Measurements from ENCODE around the gene EEF1AKMT4.
"Not testable (repeated sequence)": the region's sequence is repeated elsewhere in the genome, so short reads cannot be mapped to it uniquely, and the experiment has no call there.

Gene EEF1AKMT4

DNA sequence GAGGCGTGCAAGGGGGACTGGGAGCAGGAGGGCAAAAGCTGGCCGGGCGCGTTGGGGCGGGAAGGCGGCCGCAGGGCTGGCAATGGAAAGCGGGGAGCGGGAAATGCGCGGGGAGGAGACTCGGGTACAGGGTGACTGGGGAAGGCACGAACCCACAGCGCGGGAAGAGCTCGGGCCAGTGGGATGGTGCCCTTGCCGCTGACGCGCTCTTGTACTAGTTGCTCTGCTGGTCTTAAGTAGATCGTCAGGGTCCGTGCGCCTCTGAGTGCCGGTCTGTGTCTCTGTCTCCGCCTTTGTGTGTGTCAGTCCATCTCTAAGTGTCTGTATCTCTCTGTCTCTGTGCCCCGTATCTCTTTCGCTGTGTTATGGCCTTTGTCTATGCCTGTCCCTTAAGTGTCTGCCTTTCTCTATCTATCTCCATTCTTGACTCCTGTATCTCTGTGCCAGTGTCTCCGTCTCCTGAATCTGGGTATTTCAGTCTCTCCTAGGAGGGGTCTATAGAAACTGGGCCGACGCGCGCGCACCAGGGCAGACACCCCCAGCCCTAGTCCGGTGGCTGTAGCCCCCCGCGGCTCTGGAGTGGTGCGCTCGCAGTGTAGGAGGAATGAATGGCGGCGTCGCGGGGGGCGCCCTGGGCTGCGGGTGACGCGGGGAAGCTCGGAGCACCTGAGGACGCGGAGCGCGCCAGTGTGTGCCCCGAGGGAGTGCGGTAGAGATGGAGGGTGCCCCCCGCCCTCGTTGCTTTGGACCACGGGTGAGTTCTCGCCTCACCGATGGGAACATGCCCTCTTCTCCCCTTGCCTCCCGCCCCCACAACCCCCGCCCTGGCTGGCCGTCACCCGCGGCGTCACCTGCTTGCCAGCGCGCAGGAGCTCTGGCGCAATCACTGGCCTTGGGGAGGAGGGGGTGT, 12.6 kb downstream of the EEF1AKMT4 start:
- peak; percentile 51 for DNase-seq

DNA sequence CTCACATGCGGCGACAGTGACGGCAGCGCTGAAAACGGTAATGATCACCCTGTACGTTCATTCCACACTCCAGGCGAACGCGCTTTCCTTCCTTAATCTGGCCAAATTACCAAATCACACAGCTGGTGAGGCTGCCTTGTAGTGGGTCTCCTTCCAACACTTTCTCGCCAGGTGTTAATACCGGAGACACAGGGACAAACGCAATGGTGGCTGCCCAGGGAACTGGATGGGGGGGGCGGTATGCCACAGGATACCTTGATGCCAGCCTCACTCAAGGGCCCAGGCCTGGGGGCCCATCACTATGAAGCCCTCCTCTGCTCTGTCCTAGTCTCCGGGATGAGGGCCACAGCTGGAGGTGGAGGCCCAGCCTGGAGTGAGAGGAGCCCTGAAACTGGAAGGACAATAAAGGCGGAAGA, 13.3 kb downstream of the EEF1AKMT4 start:
- no peak for DNase-seq

DNA sequence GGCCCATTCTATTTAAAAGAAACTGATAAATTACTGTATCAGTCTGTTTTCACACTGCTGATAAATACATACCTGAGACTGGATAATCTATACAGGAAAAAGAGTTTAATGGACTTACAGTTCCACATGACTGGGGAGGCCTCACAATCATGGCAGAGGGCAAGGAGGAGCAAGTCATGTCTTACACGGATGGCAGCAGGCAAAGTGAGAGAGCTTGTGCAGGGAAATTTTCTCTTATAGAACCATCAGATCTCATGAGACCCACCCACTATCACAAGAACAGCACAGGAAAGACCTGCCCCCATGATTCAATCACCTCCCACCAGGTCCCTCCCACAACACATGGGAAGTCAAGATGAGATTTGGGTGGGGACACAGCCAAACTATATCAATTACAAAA, 17.8 kb downstream of the EEF1AKMT4 start:
- DNase-seq, result not testable (repeated sequence)

DNA sequence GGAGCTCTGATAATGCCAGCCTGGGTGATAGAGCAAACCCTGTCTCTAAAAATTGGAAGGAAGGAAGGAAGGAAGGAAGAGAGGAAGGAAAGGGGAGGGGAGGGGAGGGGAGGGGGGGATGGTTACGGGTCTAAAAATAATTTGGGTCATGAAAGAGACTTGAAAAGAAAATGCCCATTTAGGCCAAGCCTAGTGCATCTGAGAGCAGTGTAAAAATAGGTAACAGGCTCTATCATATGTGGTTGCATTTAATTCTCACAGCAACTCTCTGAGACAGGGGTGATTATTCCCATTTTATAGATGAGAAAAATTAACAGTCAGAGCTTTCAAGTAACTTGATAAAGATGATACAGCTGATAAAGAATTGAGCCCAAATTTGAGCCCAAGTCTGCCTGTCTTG, 22.8 kb downstream of the EEF1AKMT4 start:
- DNase-seq, result no peak

DNA sequence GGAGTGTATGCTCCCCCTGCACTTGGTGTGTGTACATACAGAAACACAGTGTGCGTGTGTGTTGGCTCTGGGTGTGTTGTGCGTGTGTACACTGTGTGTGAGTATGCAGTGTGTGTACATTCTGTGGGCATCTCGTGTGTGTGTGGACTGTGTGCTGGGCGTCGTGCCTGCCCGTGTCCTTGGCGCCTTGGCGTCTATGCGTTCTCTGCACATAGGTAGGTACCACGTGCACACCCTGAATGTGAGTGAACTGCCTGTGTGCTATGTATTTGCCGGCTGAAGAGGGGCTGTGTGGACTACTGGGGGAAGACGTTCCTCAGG, 25.9 kb downstream of the EEF1AKMT4 start:
- no peak for DNase-seq

DNA sequence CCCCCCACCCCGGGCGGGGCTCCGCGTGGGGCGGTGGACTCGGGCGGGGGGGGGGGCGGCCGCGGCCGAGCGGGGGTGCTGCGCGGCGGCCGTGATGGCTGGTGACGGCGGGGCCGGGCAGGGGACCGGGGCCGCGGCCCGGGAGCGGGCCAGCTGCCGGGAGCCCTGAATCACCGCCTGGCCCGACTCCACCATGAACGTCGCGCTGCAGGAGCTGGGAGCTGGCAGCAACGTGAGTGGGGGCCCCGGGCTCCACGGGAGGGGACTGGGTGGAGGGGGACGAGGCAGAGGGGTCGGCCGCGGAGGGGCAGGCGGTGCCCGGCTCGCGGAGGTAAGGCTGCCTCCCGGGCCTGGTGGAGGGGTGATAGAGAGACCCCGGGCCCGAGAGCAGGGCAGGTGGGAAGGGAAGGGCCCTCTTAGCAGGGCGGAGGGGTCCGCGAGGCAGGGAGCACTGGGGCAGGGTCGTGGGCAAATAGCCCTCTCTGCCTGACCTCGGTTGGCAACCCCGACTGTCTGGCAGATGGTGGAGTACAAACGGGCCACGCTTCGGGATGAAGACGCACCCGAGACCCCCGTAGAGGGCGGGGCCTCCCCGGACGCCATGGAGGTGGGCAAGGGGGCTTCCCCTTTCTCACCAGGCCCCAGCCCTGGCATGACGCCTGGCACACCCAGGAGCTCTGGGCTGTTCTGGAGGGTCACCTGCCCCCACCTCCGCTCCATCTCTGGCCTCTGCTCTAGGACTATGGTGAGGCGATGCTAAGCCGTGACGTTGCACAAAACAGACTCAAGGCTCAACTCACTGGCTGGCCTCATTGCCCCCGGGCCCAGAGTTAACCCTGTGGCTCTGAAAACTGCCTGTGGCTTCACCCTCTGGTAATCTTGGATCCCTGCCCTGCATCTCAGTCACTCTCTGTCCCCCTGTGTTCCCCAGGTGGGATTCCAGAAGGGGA, 26.8 kb downstream of the EEF1AKMT4 start, which contains the start of gene ECE2:
ECE2 (plus strand) TSS at position 62 of the 950 bp plus-strand sequence; CDS start at position 194, 132 bp downstream.
- no peak for DNase-seq

DNA sequence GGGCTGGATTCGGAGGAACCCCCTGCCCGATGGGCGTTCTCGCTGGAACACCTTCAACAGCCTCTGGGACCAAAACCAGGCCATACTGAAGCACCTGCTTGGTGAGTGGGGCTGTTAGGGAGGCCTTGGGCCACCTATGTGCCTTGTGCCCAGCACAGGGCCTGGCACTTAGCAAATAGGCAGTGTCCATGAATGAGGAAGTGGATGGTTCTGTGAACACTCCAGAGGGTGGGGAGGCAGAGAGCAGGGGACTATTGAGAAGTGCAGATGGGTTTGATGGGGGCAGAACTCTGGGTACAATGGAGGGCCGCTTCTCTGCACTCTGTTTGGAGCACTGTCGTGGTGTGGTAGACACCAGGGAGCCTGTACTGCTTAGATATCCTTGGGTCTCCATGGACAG, 27.9 kb downstream of the EEF1AKMT4 start:
- DNase-seq, result no peak

DNA sequence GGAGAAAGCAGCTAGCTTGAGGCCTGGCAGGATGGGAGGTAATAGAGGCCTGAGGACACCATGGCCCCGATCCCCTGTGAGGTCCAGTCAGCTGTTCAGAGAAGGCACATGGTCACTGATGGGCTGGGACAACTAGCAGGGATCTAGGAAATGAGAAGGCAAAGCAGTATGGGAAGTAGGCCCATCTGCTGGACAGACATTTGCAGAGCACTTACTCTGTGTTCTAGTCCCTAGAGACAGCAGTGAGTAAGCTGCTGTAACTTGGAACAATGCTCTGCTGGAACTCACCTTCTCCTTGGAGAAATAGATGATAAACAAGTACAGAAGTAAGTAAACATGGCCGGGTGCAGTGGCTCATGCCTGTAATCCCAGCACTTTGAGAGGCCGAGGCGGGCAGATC, 33.5 kb downstream of the EEF1AKMT4 start:
- no peak for DNase-seq

DNA sequence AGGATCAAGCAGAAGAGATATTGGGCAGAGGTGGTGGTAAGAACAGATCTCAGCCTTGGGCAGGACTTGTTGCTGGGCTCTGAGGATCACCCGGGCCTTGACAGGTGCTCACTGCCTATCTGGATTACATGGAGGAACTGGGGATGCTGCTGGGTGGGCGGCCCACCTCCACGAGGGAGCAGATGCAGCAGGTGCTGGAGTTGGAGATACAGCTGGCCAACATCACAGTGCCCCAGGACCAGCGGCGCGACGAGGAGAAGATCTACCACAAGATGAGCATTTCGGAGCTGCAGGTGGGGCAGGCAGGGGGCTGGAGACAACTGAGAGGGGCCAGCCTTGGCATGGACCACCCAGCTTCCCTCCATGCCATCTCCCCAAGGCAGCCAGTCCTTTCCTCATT, 34.2 kb downstream of the EEF1AKMT4 start:
- DNase-seq, result no peak

DNA sequence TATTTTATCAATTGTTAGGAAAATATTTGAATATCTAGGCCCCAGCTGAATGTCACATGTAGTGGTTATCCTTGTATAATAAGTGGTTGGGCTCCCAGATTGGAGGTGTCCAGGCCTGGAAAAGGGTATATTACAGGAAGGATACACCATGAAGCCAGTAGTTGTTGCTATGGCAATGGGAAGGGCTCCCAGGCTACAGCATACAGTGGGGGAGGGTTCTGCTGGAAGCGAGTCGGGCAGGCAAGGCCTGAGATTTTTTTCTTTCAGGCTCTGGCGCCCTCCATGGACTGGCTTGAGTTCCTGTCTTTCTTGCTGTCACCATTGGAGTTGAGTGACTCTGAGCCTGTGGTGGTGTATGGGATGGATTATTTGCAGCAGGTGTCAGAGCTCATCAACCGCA, 35.2 kb downstream of the EEF1AKMT4 start:
- DNase-seq, result peak; percentile 67

DNA sequence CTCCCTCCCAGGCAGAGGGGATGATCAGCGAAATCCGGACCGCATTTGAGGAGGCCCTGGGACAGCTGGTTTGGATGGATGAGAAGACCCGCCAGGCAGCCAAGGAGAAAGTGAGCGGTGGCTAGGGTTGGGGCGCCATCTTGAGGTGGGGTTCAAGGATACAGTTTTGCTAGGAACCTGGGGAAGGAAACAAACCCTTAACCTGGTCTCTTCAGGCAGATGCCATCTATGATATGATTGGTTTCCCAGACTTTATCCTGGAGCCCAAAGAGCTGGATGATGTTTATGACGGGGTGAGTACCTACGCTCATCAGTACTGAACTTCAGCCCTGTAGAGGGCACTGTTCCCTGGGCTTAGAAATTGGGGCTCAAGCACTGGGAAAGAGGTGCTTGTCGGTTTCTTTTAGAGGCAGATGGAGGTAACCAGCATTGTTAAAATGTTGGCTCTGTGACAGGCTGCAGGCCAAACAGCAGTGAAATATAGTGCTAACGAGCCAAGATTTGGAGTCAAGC, 40.0 kb downstream of the EEF1AKMT4 start:
- DNase-seq, result peak; percentile 30

DNA sequence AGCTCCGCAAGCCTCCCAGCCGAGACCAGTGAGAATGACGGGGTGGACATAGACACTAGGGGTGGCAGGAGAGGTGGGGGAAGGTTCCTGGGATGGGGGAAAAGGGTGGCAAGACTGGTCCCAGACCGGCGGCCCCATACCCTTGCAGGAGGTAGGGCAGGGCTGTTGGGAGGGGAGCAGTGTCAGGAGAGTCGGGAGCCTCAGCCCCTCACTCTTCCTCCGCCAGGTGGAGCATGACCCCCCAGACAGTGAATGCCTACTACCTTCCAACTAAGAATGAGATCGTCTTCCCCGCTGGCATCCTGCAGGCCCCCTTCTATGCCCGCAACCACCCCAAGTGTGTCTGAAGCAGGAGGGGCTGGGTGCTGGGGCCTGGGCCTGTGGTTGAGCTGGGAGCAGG, 40.9 kb downstream of the EEF1AKMT4 start:
- DNase-seq, result no peak

DNA sequence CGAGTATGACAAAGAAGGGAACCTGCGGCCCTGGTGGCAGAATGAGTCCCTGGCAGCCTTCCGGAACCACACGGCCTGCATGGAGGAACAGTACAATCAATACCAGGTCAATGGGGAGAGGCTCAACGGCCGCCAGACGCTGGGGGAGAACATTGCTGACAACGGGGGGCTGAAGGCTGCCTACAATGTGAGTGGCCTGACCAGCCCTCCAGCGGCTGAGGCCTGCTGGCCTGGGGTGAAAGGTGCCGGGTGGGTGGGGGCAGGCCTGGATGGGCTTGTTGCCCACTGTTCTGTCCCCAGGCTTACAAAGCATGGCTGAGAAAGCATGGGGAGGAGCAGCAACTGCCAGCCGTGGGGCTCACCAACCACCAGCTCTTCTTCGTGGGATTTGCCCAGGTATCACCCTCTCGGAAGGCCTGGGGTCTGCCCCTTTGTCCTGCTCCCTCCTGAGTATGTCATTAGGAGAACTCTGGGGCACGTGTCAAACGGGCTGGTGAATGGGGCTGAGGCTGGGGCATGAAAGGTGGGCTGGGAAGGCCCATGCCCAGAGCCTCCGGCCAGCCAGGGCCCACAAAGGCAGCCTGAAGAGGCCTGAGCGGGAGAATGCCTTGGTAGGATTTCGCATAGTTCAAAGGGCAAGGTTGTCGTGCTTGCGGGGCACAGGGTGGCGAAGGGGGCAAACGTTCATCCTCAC, 41.7 kb downstream of the EEF1AKMT4 start:
- no peak for DNase-seq

DNA sequence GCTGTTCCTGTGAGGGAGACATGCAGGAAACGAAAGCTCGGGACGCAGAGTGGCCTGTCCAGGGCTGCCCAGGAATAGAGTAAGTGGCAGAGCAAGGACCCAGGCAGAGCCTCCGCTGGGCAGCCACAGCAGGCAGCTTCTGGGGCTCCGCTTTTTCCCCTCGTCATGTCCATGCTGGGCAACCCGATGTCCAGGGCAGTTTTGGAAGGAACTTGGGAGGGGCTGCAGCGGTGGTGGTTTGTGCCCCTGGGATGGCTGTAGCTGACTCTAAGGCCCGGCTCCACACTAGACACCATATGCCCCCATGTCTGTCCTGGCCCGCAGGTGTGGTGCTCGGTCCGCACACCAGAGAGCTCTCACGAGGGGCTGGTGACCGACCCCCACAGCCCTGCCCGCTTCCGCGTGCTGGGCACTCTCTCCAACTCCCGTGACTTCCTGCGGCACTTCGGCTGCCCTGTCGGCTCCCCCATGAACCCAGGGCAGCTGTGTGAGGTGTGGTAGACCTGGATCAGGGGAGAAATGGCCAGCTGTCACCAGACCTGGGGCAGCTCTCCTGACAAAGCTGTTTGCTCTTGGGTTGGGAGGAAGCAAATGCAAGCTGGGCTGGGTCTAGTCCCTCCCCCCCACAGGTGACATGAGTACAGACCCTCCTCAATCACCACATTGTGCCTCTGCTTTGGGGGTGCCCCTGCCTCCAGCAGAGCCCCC, 42.4 kb downstream of the EEF1AKMT4 start:
- DNase-seq, result no peak

DNA sequence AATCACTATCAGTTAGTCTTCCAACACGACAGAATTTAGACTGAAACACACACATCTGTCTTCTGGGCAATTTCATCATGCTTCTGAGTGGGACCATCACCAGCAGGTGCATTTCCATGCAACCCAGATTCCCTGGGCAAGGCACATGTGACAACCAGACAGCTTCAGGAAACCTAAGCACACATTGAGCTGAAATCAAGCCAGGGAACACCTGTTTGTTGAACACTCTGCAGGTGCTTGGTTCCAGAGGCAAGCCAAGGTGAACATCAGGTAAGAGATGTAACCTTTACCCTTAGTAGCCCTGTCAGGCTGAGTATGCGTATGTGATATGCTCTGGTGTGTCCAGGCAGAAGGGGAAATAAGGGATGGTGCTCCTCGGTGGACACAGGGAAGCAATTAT, 46.3 kb downstream of the EEF1AKMT4 start:
- no peak for DNase-seq

DNA sequence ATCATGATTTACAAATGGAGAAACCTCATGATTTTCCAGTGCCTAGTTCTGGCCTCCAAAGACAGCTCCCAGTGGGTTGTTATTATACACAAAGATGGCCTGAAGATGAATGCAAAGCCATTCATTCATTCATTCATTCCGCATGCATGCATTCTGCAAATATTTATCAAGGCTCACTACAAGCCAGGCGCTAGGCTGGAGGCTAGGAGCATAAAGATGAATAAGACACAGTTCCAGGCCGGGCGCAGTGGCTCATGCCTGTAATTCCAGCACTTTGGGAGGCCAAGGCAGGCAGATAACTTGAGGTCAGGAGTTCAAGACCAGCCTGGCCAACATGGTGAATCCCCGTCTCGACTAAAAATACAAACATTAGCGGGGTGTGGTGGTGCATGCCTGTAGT, 47.1 kb downstream of the EEF1AKMT4 start:
- DNase-seq, result no peak

DNA sequence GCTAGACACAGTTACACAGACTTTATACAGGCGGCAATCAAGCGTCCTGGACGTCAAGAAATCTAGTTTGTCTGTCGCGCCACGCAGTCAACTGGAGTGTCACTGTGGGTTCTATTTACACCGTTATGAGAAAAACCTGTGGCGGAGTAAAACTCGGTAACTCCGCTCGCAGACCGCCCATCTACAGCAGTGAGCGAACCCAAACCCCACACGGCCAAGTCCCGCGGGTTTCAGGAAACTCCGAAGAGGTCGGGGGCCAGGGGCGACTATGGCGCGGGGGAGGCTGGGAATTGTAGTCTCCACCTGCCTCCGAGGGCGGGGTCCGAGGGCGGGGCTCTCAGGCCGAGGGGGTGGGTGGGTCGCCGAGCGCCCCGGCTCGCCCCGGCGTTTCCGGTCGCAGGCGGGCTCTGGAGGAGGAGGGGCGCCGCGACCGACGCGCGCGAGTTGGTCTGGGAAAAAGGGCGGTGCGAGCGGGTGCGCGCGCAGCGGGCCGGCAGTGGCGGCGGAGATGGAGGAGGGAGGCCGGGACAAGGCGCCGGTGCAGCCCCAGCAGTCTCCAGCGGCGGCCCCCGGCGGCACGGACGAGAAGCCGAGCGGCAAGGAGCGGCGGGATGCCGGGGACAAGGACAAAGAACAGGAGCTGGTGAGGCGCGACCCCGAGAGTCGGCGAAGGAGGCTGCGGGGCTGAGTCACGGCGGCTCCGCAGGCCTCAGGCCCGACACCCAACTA, 49.5 kb downstream of the EEF1AKMT4 start, which contains the start of gene PSMD2:
PSMD2 (plus strand) TSS at position 483 of the 729 bp plus-strand sequence; CDS start at position 509, 26 bp downstream.
- DNase-seq, result peak; percentile 97

DNA sequence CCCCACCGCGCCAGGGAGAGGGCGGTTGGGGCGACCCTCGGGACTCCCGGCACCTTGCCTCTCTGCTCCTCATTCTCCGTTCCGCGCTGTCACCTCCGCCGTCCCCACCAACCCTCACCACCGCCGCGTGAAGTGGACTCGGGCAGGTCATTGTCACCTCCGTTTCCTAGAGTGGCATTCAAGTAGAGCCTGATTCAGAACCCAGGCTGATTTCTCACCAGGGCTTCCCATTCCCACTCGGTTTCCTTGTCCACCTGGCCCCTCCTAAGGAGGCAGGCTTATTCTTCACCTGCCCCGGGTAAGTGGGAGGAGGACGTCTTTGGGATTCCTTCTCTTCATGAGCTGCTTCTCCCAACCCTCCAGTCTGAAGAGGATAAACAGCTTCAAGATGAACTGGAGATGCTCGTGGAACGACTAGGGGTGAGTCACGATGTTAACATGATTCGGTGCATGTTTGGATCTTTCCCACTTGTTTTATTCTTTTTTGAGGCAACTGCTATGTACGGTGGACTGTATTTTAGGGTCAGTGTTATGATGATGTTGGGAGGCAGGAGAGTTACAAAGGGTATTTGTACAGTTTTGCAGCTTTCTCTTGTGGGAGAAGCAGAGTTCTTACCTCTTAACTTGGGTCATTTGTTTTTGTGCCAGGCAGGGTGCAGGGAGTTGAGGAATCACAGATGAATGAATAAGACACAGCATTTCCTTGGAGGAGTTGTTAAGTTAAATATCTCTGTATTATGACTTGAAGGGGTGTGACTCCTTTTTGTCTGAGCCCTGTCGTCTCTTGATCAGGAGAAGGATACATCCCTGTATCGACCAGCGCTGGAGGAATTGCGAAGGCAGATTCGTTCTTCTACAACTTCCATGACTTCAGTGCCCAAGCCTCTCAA, 50.3 kb downstream of the EEF1AKMT4 start:
- no peak for DNase-seq

DNA sequence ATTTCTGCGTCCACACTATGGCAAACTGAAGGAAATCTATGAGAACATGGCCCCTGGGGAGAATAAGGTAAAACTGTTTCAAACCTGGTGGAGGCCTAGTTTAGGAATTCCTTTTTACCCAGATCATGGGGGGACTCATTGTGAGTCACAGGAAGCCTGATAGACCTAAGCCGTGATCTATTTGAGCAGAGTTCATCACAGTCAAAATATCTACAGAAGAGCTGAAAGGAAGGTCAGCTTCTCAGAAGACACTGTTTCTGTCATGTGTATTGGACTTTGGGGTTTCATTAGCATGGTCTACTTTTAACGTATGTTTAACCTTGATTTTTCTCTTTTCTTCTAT, 50.9 kb downstream of the EEF1AKMT4 start:
- DNase-seq, result no peak

DNA sequence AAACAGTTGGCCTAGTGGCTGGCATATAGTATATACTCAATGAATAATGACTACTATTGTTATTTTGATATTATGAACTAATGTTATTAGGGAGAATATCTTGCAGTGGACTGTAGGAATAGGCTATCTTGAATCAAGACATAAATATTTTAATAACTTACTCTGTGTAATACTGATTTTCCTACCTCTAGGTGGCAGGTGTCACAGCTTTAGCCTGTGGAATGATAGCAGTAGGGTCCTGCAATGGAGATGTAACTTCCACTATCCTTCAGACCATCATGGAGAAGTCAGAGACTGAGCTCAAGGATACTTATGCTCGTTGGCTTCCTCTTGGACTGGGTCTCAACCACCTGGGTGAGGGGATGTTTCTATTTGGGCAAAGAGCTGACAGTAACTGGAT, 56.1 kb downstream of the EEF1AKMT4 start:
- DNase-seq, result no peak
